Measurements from ENCODE around the gene AEN. TPM values are rescaled to one million over a fixed set of nuclear protein-coding genes. Genes with fewer than 3 reads are reported as not detected.

The AEN gene
- total RNA-seq, 4 donors from 2014 or later, result 13.3 to 29.0 (median 23.4) TPM

DNA sequence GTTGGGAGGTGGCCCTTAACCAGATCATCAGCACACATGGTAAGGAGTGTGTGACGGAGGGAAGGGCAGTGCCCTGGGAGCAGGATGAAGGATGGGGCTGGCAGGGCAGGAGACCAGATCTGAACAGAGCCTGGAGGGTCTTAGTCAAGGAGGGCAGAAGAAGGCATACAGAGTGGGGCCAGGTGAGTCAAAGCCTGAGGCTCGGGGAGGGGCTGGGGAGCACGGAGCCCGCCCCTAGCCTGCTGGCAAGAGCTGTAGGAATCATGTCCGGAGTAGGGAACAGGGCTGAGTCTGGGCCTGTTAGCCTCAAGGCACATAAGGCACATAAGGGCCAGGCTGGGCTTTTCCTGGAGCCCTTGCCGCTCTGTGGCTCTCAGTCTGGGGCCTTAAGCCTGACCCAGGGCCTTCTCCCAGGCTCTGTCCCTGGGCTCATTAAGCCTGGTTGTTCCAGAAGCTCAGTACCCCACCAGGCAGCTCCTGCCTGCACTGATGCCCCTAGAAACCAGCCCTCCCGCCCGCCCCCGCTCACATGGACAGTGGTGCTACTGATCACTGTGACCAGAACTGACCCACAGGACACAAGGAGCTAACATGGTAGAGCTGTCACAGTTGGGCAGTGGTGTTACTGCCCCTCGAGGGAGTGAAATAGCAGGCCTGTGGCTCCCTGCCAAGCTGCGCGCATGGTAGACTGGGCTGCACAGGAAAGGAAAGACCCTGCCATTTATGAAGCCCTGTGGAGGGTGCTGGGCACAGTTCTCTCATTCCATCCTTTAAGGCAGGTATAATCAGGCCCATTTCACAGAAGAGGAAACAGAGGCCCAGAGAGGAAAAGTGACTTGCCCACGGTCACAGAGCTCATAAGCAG is 32.3 kb downstream of the AEN start:
- intact Hi-C loops (cut with DNase I), result no loop called here
- Histone ChIP-seq H3K27ac (replicated peaks in 1 of 4) (no peak overlapping the region), H3K4me1 (peaks cover 10 to 15% (median 13%) of the 10 kb centered on the region in 4 donors), H3K27me3 (no peaks in the 10 kb centered on the region), H3K4me3 (no peak overlapping the region), H3K9me3 (no peaks in the 10 kb centered on the region), H3K36me3 (no peaks in the 10 kb centered on the region)
- no peak for TF ChIP-seq EP300 (IDR thresholded peaks at IDR 0.05)
- TF ChIP-seq POLR2A (IDR thresholded peaks at IDR 0.05; ENCODE audit: low read depth), result no peak
- no peak for TF ChIP-seq CTCF (IDR thresholded peaks at IDR 0.05)
- TF ChIP-seq POLR2AphosphoS5 (IDR thresholded peaks at IDR 0.05), result no peak
- DNase-seq (ENCODE audit: extremely low spot score), result peak; percentile 86
- WGBS, result 93% methylated on average over 12 of the region's 13 CpGs

DNA sequence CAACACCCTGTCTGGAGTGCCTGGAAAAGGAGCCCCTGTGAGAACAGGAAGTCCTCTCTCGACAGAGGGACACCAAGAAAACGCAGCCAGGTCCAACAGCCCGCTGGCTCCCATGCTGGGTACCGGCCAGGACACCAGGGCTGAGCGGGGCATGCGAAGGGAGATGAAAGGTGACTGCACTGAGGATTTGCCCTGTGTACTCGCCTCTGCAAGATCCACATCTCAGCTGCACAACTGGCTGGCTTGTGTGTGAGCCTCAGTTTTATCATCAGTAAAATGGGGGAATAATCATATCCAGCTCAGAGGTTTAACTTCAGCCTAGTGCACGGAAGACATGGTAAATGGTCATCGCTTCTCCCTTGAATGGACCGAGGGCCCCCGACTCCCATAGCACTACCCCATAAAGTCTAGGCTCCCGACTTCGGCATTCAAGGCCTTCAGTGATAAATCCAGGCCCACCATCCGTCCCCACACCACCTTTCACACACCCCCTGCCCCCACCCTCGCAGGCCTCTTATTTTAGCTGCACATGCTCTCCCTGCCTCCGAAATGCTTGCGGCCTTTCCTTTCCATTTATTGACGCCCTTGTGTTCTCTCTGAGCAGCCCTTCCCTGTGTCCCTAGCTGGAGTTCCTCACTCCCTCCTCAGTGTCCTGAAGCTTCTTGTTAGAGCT is 33.4 kb downstream of the AEN start:
- intact Hi-C loops (cut with DNase I), result loop anchor here (5.0 kb wide), 1 partner anchor 178 kb away; no protein-coding TSS in a partner anchor
- no peaks in the 10 kb centered on the region for H3K36me3 ChIP-seq
- H3K9me3 ChIP-seq, result no peaks in the 10 kb centered on the region
- DNase-seq (ENCODE audit: extremely low spot score), result no peak
- no peak overlapping the region for H3K27ac ChIP-seq (replicated peaks in 1 of 4)
- TF ChIP-seq POLR2A (IDR thresholded peaks at IDR 0.05; ENCODE audit: low read depth) (no peak), EP300 (IDR thresholded peaks at IDR 0.05) (no peak), CTCF (IDR thresholded peaks at IDR 0.05) (no peak), POLR2AphosphoS5 (IDR thresholded peaks at IDR 0.05) (no peak)
- H3K27me3 ChIP-seq, result peaks cover 0 to 6% (median 0%) of the 10 kb centered on the region in 4 donors
- no peak overlapping the region for H3K4me3 ChIP-seq
- 92% methylated on average over 18 of the region's 18 CpGs for WGBS
- peaks cover 5 to 12% (median 8%) of the 10 kb centered on the region in 4 donors for H3K4me1 ChIP-seq

DNA sequence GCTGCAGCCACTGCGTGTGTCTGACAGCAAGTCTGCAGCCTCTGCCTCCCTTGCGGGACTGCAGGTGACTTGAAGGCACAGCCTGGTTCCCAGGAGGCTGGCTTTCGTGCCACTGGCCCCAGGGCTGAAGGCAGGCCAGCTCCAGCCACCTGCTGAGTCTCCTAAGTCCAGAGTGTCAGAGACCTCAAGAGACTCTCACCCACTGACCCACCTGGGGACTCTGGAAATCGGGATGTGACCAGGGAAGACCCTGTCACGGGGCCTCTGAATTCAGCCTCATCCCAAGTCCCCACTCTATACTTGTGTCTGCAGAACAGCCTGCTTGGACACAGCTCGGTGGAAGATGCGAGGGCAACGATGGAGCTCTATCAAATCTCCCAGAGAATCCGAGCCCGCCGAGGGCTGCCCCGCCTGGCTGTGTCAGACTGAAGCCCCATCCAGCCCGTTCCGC is 34.0 kb downstream of the AEN start:
- Histone ChIP-seq H3K27me3 (peaks cover 0 to 11% (median 0%) of the 10 kb centered on the region in 4 donors), H3K9me3 (no peaks in the 10 kb centered on the region), H3K4me3 (no peak overlapping the region), H3K27ac (replicated peaks in 1 of 4) (no peak overlapping the region), H3K36me3 (no peaks in the 10 kb centered on the region), H3K4me1 (peaks cover 4 to 11% (median 8%) of the 10 kb centered on the region in 4 donors)
- TF ChIP-seq POLR2A (IDR thresholded peaks at IDR 0.05; ENCODE audit: low read depth) (no peak), POLR2AphosphoS5 (IDR thresholded peaks at IDR 0.05) (no peak), EP300 (IDR thresholded peaks at IDR 0.05) (no peak), CTCF (IDR thresholded peaks at IDR 0.05) (no peak)
- WGBS, result 79% methylated on average over 8 of the region's 14 CpGs
- intact Hi-C loops (cut with DNase I), result loop anchor here (5.0 kb wide), 1 partner anchor 177 kb away; no protein-coding TSS in a partner anchor
- DNase-seq (ENCODE audit: extremely low spot score), result peak; percentile 88

DNA sequence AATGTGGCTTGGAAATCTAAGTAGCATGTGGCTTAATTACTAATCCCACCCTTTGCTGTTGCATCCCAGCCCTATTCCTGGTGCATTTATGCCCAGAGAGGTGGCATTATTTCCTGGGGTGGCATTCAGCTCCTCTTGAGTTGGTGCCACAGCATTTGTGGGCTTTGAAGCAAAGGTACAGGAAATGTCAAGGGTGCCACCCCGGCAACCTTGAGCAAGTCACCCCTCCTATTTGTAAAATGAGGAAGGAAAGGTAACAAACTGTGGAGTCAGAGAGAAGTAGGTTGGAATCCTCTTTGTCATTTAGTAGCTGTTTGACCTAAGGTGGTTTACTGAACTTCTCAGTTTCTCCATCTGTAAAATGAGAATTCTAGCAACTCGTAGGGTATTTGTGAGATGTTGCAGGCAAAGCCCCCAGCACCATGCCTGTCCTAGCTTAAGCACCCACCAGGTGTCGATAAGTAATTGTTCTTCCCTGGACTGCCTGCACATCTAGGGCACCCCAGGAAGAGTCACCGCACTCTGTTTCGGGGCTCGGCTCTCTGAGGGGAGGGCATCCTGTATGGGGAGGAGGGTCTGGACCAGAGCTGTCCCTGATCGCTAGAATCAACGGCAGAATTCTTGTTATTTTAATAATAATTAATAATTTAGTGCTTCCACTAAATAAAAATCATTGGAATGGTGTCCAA is 34.8 kb downstream of the AEN start:
- Histone ChIP-seq H3K4me3 (no peak overlapping the region), H3K27ac (replicated peaks in 1 of 4) (no peak overlapping the region), H3K9me3 (no peaks in the 10 kb centered on the region), H3K27me3 (peaks cover 0 to 11% (median 0%) of the 10 kb centered on the region in 4 donors), H3K4me1 (peaks cover 4 to 11% (median 8%) of the 10 kb centered on the region in 4 donors), H3K36me3 (no peaks in the 10 kb centered on the region)
- TF ChIP-seq POLR2AphosphoS5 (IDR thresholded peaks at IDR 0.05) (no peak), POLR2A (IDR thresholded peaks at IDR 0.05; ENCODE audit: low read depth) (no peak), EP300 (IDR thresholded peaks at IDR 0.05) (no peak)
- intact Hi-C loops (cut with DNase I), result loop anchor here (5.0 kb wide), 1 partner anchor 176 kb away; no protein-coding TSS in a partner anchor
- peak; percentile 75 for DNase-seq (ENCODE audit: extremely low spot score)
- 85% methylated on average over 8 of the region's 8 CpGs for WGBS
